Measurements from ENCODE around the gene GPR149.

DNA sequence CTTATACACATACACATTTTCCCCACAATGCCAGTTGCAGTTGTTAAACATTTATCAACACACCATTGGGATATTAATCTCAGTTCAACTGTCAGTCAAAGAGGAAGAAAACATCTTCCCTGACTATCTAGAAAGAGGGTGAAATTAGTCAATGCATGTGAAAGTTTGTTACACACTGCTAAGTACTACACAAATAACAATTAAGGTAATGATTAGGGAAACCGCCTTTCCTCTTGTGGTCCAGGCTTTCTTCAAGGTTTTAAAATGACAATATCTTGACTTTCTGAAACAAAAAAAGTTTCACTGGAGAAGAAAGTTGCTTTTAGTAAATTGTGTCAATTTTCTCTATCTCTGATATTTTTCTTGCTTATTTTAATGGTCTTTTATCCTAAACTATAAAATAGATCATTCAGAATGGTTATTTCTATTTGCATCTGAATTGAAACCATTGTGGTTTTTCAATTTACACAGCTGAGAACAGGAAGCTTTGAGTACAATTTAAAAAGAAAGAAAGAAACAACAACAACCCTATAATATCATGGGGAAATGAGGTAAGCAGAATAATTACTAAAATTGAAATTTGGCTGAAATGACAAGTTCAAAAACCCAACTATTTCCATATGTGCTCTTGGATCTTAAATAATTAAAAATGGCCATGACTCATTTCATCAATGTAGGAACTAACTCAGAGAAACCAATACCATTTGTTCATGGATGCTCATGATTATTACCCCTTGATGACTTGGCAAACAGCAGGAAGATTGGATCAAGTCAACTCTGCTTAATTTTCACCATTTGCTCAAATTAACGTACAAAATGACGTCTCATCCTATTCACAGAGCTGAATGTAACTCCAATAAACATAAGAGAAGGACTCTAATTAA, 31.7 kb downstream of the GPR149 start:
- TF ChIP-seq, protein P1, sequence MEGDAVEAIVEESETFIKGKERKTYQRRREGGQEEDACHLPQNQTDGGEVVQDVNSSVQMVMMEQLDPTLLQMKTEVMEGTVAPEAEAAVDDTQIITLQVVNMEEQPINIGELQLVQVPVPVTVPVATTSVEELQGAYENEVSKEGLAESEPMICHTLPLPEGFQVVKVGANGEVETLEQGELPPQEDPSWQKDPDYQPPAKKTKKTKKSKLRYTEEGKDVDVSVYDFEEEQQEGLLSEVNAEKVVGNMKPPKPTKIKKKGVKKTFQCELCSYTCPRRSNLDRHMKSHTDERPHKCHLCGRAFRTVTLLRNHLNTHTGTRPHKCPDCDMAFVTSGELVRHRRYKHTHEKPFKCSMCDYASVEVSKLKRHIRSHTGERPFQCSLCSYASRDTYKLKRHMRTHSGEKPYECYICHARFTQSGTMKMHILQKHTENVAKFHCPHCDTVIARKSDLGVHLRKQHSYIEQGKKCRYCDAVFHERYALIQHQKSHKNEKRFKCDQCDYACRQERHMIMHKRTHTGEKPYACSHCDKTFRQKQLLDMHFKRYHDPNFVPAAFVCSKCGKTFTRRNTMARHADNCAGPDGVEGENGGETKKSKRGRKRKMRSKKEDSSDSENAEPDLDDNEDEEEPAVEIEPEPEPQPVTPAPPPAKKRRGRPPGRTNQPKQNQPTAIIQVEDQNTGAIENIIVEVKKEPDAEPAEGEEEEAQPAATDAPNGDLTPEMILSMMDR (IDR thresholded peaks at IDR 0.05), result no peak
- no peak for TF ChIP-seq POLR2A (IDR thresholded peaks at IDR 0.05)
